ENCODE results near the gene POF1B. TPM values are rescaled to one million over a fixed set of nuclear protein-coding genes. Genes with fewer than 3 reads are reported as not detected.
A peak's percentile ranks its signal among the peaks of the same experiment; 100 is the strongest.

The POF1B gene
- 28.6 and 31.0 TPM in 2 replicates for total RNA-seq (2022)
- Bru-seq, nascent RNA = percentile 78 among the genes with signal in this experiment
- percentile 71 among the genes with signal in this experiment for BruChase-seq, experiment 1, labeled RNA remaining after a 2-hour chase
- BruChase-seq, experiment 2, labeled RNA remaining after a 6-hour chase = percentile 74 among the genes with signal in this experiment
- long read RNA-seq, transcript POF1B-201 (17 exons, 3,941 nt) = major isoform, 6 of 31 reads
- long read RNA-seq, partial matches to known transcripts = 21 of 31 reads
- long read RNA-seq, other reads (novel, unspliced or antisense) = 4 of 31 reads

DNA sequence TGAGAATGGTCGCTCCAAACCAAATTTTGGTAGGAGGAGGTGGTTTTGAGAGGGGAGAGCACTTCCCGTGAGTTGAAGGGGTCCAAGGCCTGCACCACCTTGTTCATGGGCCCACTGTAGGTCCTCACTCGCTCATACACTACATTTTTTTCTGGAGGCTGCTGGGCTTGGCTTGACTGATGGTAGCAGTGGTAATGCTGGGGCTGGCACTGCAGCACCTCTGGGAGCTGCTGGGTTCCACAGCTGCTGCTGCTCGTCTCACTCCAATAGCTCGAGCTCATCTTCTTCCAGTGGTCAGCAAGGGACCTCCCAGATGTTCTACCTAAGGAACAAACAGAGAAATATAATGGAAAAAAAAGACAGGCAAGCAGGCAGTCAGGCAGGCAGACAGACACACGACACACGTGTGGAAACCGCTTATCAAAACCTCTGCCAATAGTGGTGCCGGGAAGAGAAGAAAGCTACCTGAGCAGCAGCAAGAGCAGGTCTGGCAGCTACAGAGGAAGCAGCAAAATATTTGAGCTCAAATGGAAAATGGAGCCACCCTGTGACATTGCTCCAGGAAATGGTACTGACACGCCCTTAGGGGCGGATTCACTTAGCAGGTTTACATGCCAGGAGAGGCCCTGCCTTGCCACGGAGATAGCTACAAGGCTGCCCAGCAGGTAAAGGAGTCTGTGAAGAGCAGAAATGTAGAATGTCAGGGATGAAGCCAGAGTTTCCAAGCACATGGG lies at the start of gene POF1B:
TSS of gene POF1B (minus strand) at position 492 of the 734 bp plus-strand sequence. CDS start at position 281, 211 bp downstream.
- intact Hi-C loops (cut with micrococcal nuclease; ENCODE audit: unreplicated experiment) = loop anchor here (1.0 to 10.0 kb wide), 2 partner anchors 20 to 135 kb away; no protein-coding TSS in a partner anchor
- H3K9me3 ChIP-seq = no peaks in the 10 kb centered on the region
- POLR2A ChIA-PET = no interaction called here
- H3K4me1 Mint-ChIP-seq (ENCODE audit: low read depth, unreplicated experiment) = peaks cover 7% of the 10 kb centered on the region
- DNase-seq = peak; percentile 65 to 74
- peak within 1 kb of the TSS; percentile 93 for H3K27ac Mint-ChIP-seq (ENCODE audit: unreplicated experiment)
- no TSS peak for BruUV-seq (replicated peaks)
- H3K9me3 Mint-ChIP-seq (ENCODE audit: unreplicated experiment) = no peaks in the 10 kb centered on the region
- H3K36me3 Mint-ChIP-seq (ENCODE audit: insufficient read depth, unreplicated experiment) = peaks cover 15% of the 10 kb centered on the region
- TF ChIP-seq CTCF (IDR thresholded peaks at IDR 0.05; ENCODE audit: insufficient read depth in 1 of 2, low read depth in 1 of 2, low read length in 1 of 2, severe bottlenecking in 1 of 2, unreplicated experiment in 1 of 2) = no peak
- no peaks in the 10 kb centered on the region for H3K27me3 ChIP-seq (replicated peaks; ENCODE audit: control insufficient read depth, insufficient read depth, low read length)
- no peaks in the 10 kb centered on the region for H3K36me3 ChIP-seq (ENCODE audit: control insufficient read depth, insufficient read depth, low read length)
- CTCF ChIA-PET = interaction anchor here (0.6 kb wide), 1 partner anchor 33 kb away, joined by 3 read pairs; no protein-coding TSS in a partner anchor
- no peaks in the 10 kb centered on the region for H3K27me3 Mint-ChIP-seq (ENCODE audit: insufficient read depth, unreplicated experiment)
- peaks cover 3% of the 10 kb centered on the region; the same call in 1 of the 2 replicates for H3K4me1 ChIP-seq
- H3K4me3 ChIP-seq (ENCODE audit: low read depth, low read length) = peak within 1 kb of the TSS; percentile 68
- H3K4me3 Mint-ChIP-seq (ENCODE audit: unreplicated experiment) = peak within 1 kb of the TSS; percentile 97

DNA sequence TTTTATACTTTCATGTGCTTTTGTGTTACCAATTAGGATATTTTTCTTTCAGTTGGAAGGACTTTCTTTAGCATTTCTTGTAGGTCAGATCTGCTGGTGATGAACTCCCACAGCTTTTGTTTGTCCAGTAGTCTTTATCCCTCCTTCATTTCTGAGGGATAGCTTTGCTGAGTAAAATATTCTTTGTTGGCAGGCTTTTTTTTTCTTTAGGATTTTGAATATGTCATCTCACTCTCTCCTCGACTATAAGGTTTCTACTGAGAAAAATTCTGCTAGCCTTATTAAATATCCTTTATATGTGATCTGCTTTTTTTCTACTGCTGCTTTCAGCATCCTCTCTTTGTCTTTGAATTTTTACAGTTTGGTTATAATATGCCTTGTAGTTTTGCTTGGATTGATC lies 49.6 kb upstream of the POF1B start:
- intact Hi-C loops (cut with micrococcal nuclease; ENCODE audit: unreplicated experiment) = no loop called here
- Histone ChIP-seq H3K27me3 (replicated peaks; ENCODE audit: control insufficient read depth, insufficient read depth, low read length) (no peaks in the 10 kb centered on the region), H3K9me3 (no peaks in the 10 kb centered on the region), H3K36me3 (ENCODE audit: control insufficient read depth, insufficient read depth, low read length) (no peaks in the 10 kb centered on the region), H3K4me1 (no peaks in the 10 kb centered on the region), H3K4me3 (ENCODE audit: low read depth, low read length) (no peak overlapping the region)
- no peak for DNase-seq
- H3K4me1 Mint-ChIP-seq (ENCODE audit: low read depth, unreplicated experiment) = no peaks in the 10 kb centered on the region
- no peak for TF ChIP-seq CTCF (IDR thresholded peaks at IDR 0.05; ENCODE audit: insufficient read depth in 1 of 2, low read depth in 1 of 2, low read length in 1 of 2, severe bottlenecking in 1 of 2, unreplicated experiment in 1 of 2)
- BruUV-seq (replicated peaks) = no TSS peak
- peaks cover 25% of the 10 kb centered on the region for H3K9me3 Mint-ChIP-seq (ENCODE audit: unreplicated experiment)
- H3K27ac Mint-ChIP-seq (ENCODE audit: unreplicated experiment) = no peak overlapping the region
- no peaks in the 10 kb centered on the region for H3K36me3 Mint-ChIP-seq (ENCODE audit: insufficient read depth, unreplicated experiment)
- H3K4me3 Mint-ChIP-seq (ENCODE audit: unreplicated experiment) = no peak overlapping the region
- POLR2A ChIA-PET = no interaction called here
- H3K27me3 Mint-ChIP-seq (ENCODE audit: insufficient read depth, unreplicated experiment) = no peaks in the 10 kb centered on the region
- CTCF ChIA-PET = no interaction called here

- no peak overlapping the region for H3K4me3 Mint-ChIP-seq (ENCODE audit: unreplicated experiment)
- CTCF ChIA-PET = no interaction called here
Observed at GRCh38 chrX:85419293-85419692, 39.8 kb upstream of the POF1B start.

More at GRCh38 chrX:85419293-85419692, 39.8 kb upstream of the POF1B start:
- no peaks in the 10 kb centered on the region for H3K36me3 Mint-ChIP-seq (ENCODE audit: insufficient read depth, unreplicated experiment)
- Histone ChIP-seq H3K27me3 (replicated peaks; ENCODE audit: control insufficient read depth, insufficient read depth, low read length) (no peaks in the 10 kb centered on the region), H3K4me3 (ENCODE audit: low read depth, low read length) (no peak overlapping the region), H3K9me3 (no peaks in the 10 kb centered on the region), H3K4me1 (no peaks in the 10 kb centered on the region), H3K36me3 (ENCODE audit: control insufficient read depth, insufficient read depth, low read length) (no peaks in the 10 kb centered on the region)
- TF ChIP-seq CTCF (IDR thresholded peaks at IDR 0.05; ENCODE audit: insufficient read depth in 1 of 2, low read depth in 1 of 2, low read length in 1 of 2, severe bottlenecking in 1 of 2, unreplicated experiment in 1 of 2) = no peak
- DNase-seq = no peak
- no peaks in the 10 kb centered on the region for H3K4me1 Mint-ChIP-seq (ENCODE audit: low read depth, unreplicated experiment)
- intact Hi-C loops (cut with micrococcal nuclease; ENCODE audit: unreplicated experiment) = no loop called here
- peaks cover 18% of the 10 kb centered on the region for H3K9me3 Mint-ChIP-seq (ENCODE audit: unreplicated experiment)
- no TSS peak for BruUV-seq (replicated peaks)
- POLR2A ChIA-PET = no interaction called here
- H3K27ac Mint-ChIP-seq (ENCODE audit: unreplicated experiment) = no peak overlapping the region
- H3K27me3 Mint-ChIP-seq (ENCODE audit: insufficient read depth, unreplicated experiment) = no peaks in the 10 kb centered on the region
